Calu3 (cell line): Measurements from ENCODE around the gene DAB1. TPM values are rescaled to one million over a fixed set of nuclear protein-coding genes. Genes with fewer than 3 reads are reported as not detected.

Experiments used
- BruUV-seq: library from RNA; stranded (reverse); fragments of 400-500 nt; replicated peaks from 2 replicates; lab custom pipeline; 2021; lab: Mats Ljungman, UMichigan
- CTCF ChIA-PET: fragments of 300-600 bp; sonication (Branson Sonifier 250); formaldehyde crosslinking; loops from one replicate; lab custom pipeline; 2022; ENCODE audit warnings: antibody characterized with exemption; lab: Charles Lee
- DNase-seq: peaks from one replicate; pipeline ENCODE4 v3.0.0; 2022
- H3K27ac Mint-ChIP-seq: one replicate; pipeline ENCODE4 v1.8.0; 2022; ENCODE audit warnings: mixed read lengths; ENCODE audit not compliant: unreplicated experiment
- H3K27me3 Mint-ChIP-seq: one replicate; pipeline ENCODE4 v1.8.0; 2022; ENCODE audit warnings: mixed read lengths; ENCODE audit not compliant: unreplicated experiment
- H3K36me3 Mint-ChIP-seq: one replicate; pipeline ENCODE4 v1.8.0; 2022; ENCODE audit warnings: mild to moderate bottlenecking, moderate library complexity, mixed read lengths; ENCODE audit not compliant: insufficient read depth, unreplicated experiment
- H3K4me1 Mint-ChIP-seq: one replicate; pipeline ENCODE4 v1.8.0; 2022; ENCODE audit warnings: mild to moderate bottlenecking, low read depth, mixed read lengths; ENCODE audit not compliant: unreplicated experiment
- H3K4me3 Mint-ChIP-seq: one replicate; pipeline ENCODE4 v1.8.0; 2022; ENCODE audit warnings: mild to moderate bottlenecking, low read depth, moderate library complexity, mixed read lengths; ENCODE audit not compliant: unreplicated experiment
- H3K9me3 Mint-ChIP-seq: one replicate; pipeline ENCODE4 v1.8.0; 2022; ENCODE audit warnings: low read depth, mixed read lengths; ENCODE audit not compliant: unreplicated experiment
- intact Hi-C: fragments of 100-400 bp; cut with micrococcal nuclease; formaldehyde crosslinking; loops from one replicate; pipeline ENCODE4 v1.10.0; 2022; ENCODE audit not compliant: unreplicated experiment
- total RNA-seq: library from RNA; stranded (reverse); gene quantifications from 2 replicates; pipeline ENCODE4 v1.2.3, GENCODE V29; 2022
- TF ChIP-seq, protein P1 (sequence below): fragments of 200-600 bp; IDR thresholded peaks from one replicate; pipeline ENCODE4 v1.8.0; 2022; ENCODE audit warnings: antibody characterized with exemption; ENCODE audit not compliant: unreplicated experiment

The DAB1 gene
- total RNA-seq, 1 experiment from 2014 or later: not detected

GRCh38 chr1:56965191-56965590, 458.7 kb downstream of the DAB1 start:
- H3K4me1 Mint-ChIP-seq: no peaks in the 10 kb centered on the region
- no peak for DNase-seq
- no peaks in the 10 kb centered on the region for H3K27me3 Mint-ChIP-seq
- TF ChIP-seq, protein P1, sequence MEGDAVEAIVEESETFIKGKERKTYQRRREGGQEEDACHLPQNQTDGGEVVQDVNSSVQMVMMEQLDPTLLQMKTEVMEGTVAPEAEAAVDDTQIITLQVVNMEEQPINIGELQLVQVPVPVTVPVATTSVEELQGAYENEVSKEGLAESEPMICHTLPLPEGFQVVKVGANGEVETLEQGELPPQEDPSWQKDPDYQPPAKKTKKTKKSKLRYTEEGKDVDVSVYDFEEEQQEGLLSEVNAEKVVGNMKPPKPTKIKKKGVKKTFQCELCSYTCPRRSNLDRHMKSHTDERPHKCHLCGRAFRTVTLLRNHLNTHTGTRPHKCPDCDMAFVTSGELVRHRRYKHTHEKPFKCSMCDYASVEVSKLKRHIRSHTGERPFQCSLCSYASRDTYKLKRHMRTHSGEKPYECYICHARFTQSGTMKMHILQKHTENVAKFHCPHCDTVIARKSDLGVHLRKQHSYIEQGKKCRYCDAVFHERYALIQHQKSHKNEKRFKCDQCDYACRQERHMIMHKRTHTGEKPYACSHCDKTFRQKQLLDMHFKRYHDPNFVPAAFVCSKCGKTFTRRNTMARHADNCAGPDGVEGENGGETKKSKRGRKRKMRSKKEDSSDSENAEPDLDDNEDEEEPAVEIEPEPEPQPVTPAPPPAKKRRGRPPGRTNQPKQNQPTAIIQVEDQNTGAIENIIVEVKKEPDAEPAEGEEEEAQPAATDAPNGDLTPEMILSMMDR: no peak
- H3K27ac Mint-ChIP-seq: no peak overlapping the region
- CTCF ChIA-PET: interaction anchor here (0.6 to 0.7 kb wide), 2 partner anchors 11 to 272 kb away, joined by 3 read pairs; no protein-coding TSS in a partner anchor
- intact Hi-C loops: no loop called here
- H3K36me3 Mint-ChIP-seq: no peaks in the 10 kb centered on the region
- peaks cover 8% of the 10 kb centered on the region for H3K9me3 Mint-ChIP-seq
- no TSS peak for BruUV-seq
- H3K4me3 Mint-ChIP-seq: no peak overlapping the region

GRCh38 chr1:56964349-56965017, 459.4 kb downstream of the DAB1 start:
- BruUV-seq: no TSS peak
- intact Hi-C loops: no loop called here
- peaks cover 7% of the 10 kb centered on the region for H3K9me3 Mint-ChIP-seq
- DNase-seq: no peak
- H3K27me3 Mint-ChIP-seq: no peaks in the 10 kb centered on the region
- H3K27ac Mint-ChIP-seq: no peak overlapping the region
- CTCF ChIA-PET: interaction anchor here (0.6 to 0.7 kb wide), 2 partner anchors 11 to 273 kb away, joined by 3 read pairs; no protein-coding TSS in a partner anchor
- H3K4me3 Mint-ChIP-seq: no peak overlapping the region
- TF ChIP-seq, protein P1: no peak
- H3K36me3 Mint-ChIP-seq: no peaks in the 10 kb centered on the region
- no peaks in the 10 kb centered on the region for H3K4me1 Mint-ChIP-seq

- no TSS peak for BruUV-seq
- Mint-ChIP-seq H3K9me3 (peaks cover 7% of the 10 kb centered on the region), H3K36me3 (no peaks in the 10 kb centered on the region), H3K27ac (no peak overlapping the region), H3K27me3 (no peaks in the 10 kb centered on the region), H3K4me1 (no peaks in the 10 kb centered on the region), H3K4me3 (no peak overlapping the region)
- intact Hi-C loops: no loop called here
- no peak for DNase-seq
- TF ChIP-seq, protein P1: no peak
- CTCF ChIA-PET: no interaction called here
These were observed 460.2 kb downstream of the DAB1 start for GRCh38 chr1:56963667-56964066.

DNA sequence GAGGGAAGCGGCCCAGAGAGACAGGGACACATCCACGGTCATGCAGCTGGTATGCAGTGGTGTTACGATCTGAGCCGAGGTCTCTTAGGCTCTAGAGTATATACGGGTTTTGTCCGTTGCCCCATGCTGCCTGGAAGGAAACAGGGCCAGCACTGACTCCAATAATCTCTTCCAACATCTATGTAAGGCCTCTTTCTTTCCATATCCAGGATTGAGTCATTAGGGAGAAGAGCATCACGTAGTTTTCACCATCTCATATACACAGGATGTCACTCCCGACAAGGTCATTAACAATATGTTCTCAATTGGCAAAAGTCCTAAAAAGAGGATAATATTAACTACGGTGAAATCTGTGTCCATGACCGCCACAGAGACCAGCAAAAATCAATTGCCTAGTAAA, 462.4 kb downstream of the DAB1 start:
- Mint-ChIP-seq H3K27me3 (no peaks in the 10 kb centered on the region), H3K9me3 (peaks cover 9% of the 10 kb centered on the region), H3K4me3 (no peak overlapping the region), H3K27ac (no peak overlapping the region), H3K4me1 (no peaks in the 10 kb centered on the region), H3K36me3 (no peaks in the 10 kb centered on the region)
- intact Hi-C loops: no loop called here
- CTCF ChIA-PET: no interaction called here
- BruUV-seq: no TSS peak
- TF ChIP-seq, protein P1: no peak
- no peak for DNase-seq
